ENCODE data around the gene MYCBP2.

Gene MYCBP2

DNA sequence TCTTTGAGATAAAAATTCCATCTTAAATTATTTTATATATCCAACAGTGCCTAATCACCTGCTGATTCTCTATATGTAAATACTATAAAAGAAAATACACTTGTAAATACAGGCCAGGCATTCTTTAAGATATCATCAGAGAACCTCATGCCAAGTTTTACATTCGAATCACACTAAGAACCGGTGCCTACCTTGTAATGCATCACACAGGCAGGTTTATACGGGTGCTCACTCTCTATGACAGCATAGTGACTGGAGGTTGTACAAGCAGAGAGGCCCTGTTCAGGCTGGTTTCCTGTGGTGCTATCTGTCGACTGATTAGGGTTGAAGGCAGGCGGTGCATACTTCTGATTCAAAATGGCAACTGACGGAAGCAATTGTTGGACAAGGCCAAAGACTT is 158.7 kb downstream of the MYCBP2 start:
- TF ChIP-seq GATA2 (IDR thresholded peaks at IDR 0.05; ENCODE audit: low read depth, low read length): no peak

DNA sequence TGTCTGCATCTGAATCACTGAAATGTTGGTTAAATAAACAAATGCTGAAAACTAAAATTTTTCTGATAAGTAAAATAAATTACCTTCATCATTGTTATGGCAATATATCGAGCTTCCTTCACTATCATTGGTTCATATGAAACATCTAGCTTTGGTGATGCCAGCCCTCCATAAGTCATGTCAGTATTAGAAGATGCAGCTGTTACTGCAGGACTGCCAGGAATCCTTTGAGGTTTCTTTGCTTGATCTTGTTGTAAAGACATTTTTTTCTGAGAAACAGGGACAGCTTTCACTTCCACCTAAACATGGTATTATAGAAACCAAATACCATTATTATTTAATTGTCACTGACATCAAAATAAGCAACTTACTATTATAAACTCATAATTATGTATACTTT is 176.2 kb downstream of the MYCBP2 start:
- TF ChIP-seq GATA2 (IDR thresholded peaks at IDR 0.05; ENCODE audit: low read depth, low read length) (no peak), GATA3 (IDR thresholded peaks at IDR 0.05; ENCODE audit: low read depth, low read length) (no peak)

DNA sequence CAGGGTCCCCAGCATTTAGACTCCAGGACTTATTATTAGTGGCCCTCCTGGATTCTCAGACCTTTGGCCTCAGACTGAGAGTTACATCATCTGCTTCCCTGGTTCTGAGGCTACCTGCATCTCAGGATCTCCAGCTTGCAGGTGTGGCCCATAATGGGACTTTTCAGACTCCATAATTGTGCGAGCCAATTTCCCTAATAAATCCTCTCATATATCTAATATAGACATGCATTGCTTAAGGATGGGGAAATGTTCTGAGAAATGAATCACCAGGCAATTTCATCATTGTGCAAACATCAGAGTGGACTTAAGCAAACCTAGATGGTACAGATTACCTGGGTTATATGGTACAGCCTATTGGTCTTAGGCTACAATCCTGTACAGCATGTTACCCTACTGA is 183.5 kb downstream of the MYCBP2 start:
- TF ChIP-seq GATA3 (IDR thresholded peaks at IDR 0.05; ENCODE audit: low read depth, low read length) (no peak), GATA2 (IDR thresholded peaks at IDR 0.05; ENCODE audit: low read depth, low read length) (no peak)

DNA sequence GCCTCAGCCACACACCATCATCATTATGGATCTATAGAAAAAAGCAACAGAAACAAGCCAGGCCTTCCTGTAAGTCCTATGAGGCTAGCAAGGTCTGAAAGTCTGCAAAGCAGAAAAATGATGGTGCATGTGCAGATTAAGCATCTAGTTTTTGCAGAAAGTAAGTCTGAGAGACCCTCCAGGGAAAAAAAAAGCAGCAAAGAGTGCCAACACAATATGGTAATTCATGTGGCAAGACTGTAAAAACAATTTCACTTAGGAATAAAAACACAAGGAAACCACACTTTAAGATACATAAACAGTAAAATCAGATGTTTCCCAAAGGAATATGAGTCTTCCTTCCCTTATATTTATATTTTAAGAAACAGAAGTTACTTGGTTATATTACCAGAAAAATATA is 187.6 kb downstream of the MYCBP2 start:
- TF ChIP-seq GATA3 (IDR thresholded peaks at IDR 0.05; ENCODE audit: low read depth, low read length): no peak

DNA sequence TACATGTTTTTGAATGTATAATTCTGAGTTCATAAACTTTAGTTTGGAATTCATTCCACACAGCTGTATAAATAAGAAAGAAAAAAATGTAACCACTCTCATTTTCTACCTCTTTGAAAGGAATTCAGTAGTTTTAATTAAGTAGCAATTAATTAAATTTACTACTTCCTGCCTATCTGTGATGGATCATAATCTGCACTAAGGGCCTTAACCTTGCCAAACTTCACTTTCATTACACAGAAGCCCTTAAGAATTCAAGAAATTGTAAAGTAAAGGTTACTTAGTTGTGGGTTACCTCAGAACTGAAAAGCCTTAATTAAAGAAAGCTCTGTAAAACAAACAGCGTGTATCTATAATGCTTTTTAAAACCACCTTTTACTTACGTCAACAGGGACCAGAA is 188.1 kb downstream of the MYCBP2 start:
- TF ChIP-seq GATA2 (IDR thresholded peaks at IDR 0.05; ENCODE audit: low read depth, low read length) (no peak), GATA3 (IDR thresholded peaks at IDR 0.05; ENCODE audit: low read depth, low read length) (no peak)

DNA sequence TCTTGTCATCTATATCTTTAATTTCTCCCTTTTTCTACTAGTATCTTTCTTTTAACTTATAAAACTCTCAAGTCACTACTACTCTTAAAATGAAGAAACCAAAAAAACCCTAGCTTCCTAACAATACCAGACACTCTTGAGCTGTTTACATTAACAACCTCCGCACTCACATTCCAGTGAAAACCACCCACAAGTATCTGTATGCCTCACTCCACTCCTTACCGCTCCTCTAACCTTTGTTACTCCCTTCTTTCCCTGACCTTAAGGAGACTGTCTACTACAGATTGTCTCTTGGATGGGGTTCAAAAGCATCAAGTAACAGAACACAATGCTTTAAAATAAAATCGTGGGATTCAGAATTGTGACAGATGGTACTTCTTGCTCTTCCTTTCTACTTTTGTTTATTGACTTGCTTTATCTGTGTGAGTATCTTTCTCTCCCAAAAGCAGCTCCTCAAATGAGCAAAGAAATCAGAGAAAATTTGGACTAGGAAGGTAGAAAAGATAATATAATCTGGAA is 189.9 kb downstream of the MYCBP2 start:
- TF ChIP-seq GATA3 (IDR thresholded peaks at IDR 0.05; ENCODE audit: low read depth, low read length): no peak
- TF ChIP-seq GATA2 (IDR thresholded peaks at IDR 0.05; ENCODE audit: low read depth, low read length): no peak

DNA sequence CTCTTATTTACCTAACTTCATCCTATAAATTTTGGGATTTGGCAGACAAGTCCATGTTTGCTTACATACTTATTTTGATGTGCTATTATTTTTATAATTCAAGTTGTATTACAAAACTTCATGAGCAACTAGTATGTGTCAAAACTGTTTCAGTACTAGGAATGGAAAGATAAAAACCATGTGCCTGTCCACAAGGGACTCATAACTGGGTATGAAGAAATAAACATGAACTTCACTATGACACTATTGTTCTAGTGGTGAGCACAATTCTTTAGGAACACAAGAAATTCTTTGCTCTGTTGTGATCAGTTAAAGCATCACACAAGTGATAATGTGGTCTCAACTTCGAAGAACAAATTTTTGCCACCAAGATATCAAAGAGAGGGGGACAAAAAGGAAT is 202.5 kb downstream of the MYCBP2 start:
- TF ChIP-seq GATA3 (IDR thresholded peaks at IDR 0.05; ENCODE audit: low read depth, low read length) (no peak), GATA2 (IDR thresholded peaks at IDR 0.05; ENCODE audit: low read depth, low read length) (no peak)

DNA sequence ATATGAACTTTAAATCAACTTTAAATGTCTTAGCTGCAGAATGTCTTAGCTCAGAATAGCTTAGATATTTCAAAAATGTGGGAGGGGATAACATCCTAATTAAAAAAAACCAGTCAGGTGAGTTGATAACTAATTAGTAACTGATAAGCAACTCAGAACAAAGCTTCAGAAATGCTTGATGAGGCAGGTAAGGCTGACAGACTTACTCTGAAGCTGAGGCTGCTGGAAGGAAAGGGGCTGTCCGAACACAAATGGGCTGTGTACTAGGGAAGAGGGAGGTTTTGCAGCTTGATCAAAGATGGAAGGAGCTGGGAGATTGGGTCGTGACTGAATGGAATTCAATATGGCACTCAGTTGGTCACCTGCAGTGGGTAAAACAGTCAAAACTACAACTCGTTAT is 208.8 kb downstream of the MYCBP2 start:
- no peak for TF ChIP-seq GATA2 (IDR thresholded peaks at IDR 0.05; ENCODE audit: low read depth, low read length)
- no peak for TF ChIP-seq GATA3 (IDR thresholded peaks at IDR 0.05; ENCODE audit: low read depth, low read length)

DNA sequence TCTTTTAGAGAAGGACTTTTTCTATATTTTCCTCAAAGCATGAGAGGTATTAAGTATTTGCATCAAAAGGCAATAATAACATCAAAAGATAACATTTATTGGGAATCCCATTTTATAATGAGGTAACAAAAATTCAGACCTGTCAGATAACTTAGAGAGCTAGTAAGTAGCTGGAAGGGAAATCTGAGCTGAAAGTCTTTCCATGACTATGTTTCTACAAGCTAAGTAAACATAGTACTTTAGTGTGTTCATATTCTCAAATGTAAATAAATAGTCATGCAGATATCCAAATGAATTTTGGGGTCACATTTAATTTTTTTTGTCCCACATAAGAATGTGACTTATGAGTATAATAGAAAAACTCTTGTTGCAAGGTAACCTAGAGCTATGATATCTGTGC is 212.6 kb downstream of the MYCBP2 start:
- TF ChIP-seq GATA3 (IDR thresholded peaks at IDR 0.05; ENCODE audit: low read depth, low read length): no peak
- TF ChIP-seq GATA2 (IDR thresholded peaks at IDR 0.05; ENCODE audit: low read depth, low read length): no peak

DNA sequence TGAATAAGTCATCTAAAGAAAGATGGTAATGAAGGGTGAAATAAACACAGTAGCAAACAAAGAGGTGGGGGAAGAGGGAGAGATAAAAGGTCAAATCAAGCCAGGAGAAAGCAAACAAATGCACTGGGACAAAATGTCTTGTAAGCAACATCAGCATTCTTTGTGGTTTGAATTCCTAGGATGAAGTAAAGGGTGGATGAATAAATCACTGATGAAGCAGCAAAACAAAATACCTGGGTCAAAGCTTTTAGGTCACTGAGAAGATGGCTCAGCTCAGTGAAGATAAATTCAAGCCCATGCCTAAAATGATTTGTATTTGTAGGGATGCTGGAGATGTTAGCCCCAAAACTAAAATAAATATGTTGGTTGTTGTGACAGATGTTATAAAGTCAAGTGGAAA is 213.4 kb downstream of the MYCBP2 start:
- TF ChIP-seq GATA2 (IDR thresholded peaks at IDR 0.05; ENCODE audit: low read depth, low read length): no peak
- no peak for TF ChIP-seq GATA3 (IDR thresholded peaks at IDR 0.05; ENCODE audit: low read depth, low read length)

DNA sequence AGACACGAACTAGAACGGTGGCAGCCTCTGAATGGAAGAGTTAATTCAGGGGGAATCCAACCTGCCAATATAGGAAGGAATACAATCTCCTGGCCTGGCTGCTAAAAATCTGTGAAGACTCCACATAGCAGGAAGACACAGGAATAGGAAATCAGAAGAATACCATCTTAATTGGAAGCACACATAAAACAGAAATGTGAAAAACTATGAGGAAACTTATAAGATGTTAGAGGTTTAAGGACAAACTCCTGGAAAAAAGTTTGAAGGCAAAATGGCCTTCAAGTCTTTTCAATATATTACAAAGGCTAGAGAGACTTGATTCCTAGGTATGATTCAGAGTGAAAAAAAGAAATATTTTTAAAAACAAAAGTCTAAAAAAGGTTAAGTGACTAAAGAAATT is 221.8 kb downstream of the MYCBP2 start:
- TF ChIP-seq GATA3 (IDR thresholded peaks at IDR 0.05; ENCODE audit: low read depth, low read length): no peak
- TF ChIP-seq GATA2 (IDR thresholded peaks at IDR 0.05; ENCODE audit: low read depth, low read length): no peak

DNA sequence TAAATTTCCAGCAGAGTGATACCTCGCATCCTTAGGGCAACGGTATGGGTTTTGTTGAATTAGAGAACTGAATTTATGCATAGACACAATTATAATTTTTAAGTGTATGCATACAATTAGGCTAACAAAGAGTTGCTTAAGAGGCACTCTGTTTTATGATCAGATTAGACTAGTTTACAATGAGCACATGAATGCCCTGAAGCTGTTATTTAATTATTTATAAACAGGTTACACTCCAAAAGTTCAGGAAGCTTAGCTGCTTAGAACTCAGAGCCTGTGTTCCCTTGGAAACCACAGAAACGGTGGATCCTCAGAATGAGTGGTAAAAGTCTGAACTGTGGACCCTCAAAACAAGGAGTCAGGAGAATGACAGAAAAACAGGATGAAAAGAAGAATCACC is 227.5 kb downstream of the MYCBP2 start:
- no peak for TF ChIP-seq GATA2 (IDR thresholded peaks at IDR 0.05; ENCODE audit: low read depth, low read length)
- TF ChIP-seq GATA3 (IDR thresholded peaks at IDR 0.05; ENCODE audit: low read depth, low read length): no peak

DNA sequence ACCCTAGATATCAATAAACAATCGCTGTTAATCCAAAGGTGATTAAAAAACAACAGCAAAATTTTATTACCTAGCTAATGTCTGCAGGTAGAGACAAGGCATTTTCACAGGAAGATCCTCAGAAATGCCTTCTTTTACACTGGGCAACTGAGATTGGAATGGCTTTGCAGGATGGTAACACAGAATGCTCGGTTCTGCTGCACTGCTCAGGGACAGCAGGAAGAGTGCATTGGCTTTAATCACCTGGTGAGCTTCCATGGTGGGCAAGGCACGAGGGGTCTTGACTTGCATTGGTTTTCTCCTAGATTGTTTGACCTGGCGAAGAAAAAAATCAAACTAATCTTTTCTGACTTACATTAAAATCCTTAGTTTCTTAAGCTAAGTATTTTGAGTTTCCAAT is 231.6 kb downstream of the MYCBP2 start:
- no peak for TF ChIP-seq GATA3 (IDR thresholded peaks at IDR 0.05; ENCODE audit: low read depth, low read length)
- no peak for TF ChIP-seq GATA2 (IDR thresholded peaks at IDR 0.05; ENCODE audit: low read depth, low read length)

DNA sequence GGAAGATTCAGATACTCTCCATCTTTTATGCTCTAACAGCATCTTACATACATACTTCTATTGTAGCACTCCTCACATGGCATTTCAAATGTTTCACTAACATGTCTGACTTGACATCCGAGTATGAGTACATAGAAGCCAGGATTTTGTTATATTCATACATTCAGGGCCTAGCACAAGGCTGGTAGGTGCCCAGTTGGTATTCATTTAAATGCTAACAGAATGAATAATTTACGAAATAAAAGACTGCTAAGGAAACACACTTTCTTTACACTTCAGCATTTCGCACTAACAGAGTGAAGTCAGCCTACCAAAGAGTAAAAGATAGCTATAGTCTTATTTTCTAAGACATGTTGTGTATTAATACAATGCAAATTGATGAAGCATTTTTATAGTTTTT is 232.1 kb downstream of the MYCBP2 start:
- TF ChIP-seq GATA2 (IDR thresholded peaks at IDR 0.05; ENCODE audit: low read depth, low read length) (no peak), GATA3 (IDR thresholded peaks at IDR 0.05; ENCODE audit: low read depth, low read length) (no peak)

DNA sequence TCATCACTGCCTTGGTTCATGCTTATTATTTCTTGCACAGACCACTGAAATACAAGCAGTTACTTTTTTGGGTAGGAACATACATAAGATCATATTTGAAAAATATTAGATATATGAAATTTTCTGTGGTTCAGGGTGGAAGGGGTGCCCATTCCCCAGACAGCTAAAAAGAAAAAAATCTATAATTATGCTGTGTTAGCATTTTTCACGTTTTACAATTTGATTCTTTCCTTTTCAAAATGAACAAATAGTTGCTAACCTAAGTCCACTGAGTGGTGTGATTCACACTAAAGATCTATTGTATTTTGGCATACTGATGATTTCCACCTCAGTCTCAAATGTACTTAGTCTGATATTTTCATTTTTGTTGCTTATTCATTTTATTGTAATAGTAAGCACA is 233.2 kb downstream of the MYCBP2 start:
- no peak for TF ChIP-seq GATA2 (IDR thresholded peaks at IDR 0.05; ENCODE audit: low read depth, low read length)
- TF ChIP-seq GATA3 (IDR thresholded peaks at IDR 0.05; ENCODE audit: low read depth, low read length): no peak

DNA sequence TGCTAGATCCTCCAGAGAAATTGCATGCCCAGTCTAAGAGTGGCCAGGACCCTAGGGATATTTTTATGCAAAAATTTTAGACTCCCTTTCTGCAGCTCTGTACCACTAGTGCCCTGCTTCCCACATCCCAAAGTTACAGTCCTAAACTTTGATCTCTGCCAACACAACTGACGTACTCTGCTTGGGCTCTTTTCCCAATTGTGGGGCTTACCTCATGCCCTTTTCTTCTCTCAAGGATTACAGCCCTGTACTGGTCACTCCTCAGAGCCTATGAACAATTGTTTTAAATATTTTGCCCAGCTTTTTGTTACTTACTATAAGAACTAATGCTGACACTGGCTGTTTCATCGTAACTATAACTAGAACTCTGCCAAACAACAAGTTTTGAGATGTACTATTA is 242.1 kb downstream of the MYCBP2 start:
- no peak for TF ChIP-seq GATA2 (IDR thresholded peaks at IDR 0.05; ENCODE audit: low read depth, low read length)
- no peak for TF ChIP-seq GATA3 (IDR thresholded peaks at IDR 0.05; ENCODE audit: low read depth, low read length)
